ENCODE measurements around the gene CCDC83. TPM values are rescaled to one million over a fixed set of nuclear protein-coding genes. Genes with fewer than 3 reads are reported as not detected.

CCDC83 gene
- total RNA-seq = not detected

DNA sequence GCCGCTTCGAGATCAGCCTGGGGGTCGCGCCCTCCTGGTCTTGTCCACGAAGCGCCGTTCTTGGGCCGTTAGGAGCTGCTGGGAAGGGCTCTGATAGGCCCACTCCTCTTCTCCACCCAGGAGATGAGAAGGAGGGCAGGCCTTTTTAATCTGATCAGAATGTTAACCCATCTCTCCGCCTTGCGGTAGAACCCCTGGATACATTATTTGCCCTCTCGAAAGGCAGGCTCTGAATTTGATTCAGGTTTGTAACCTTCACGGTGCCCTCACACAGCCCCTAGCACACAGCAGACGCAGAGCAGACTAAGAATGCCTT is at the start of gene CCDC83:
TSS of gene CCDC83 (plus strand) at position 43 of the 316 bp plus-strand sequence. CDS start 9,741 bp downstream, outside the sequence.
- TF ChIP-seq POLR2A (IDR thresholded peaks at IDR 0.05) (no peak), POLR2AphosphoS5 (IDR thresholded peaks at IDR 0.05) (no peak)
- DNase-seq (no peak), ATAC-seq (ENCODE audit: low FRiP score in 2 of 2) (no peak)
- Histone ChIP-seq H3K9me3 (no peaks in the 10 kb centered on the region), H3K4me1 (peaks cover 4 to 10% (median 5%) of the 10 kb centered on the region in 4 donors), H3K27ac (peak within 1 kb of the TSS; percentile 84 to 92 (median 87)), H3K36me3 (no peaks in the 10 kb centered on the region), H3K27me3 (no peaks in the 10 kb centered on the region), H3K4me3 (peak within 1 kb of the TSS; percentile 23 to 57 (median 48))
- 41 to 59% methylated on average over 7 to 13 of the region's 13 CpGs for WGBS, 2 donors

DNA sequence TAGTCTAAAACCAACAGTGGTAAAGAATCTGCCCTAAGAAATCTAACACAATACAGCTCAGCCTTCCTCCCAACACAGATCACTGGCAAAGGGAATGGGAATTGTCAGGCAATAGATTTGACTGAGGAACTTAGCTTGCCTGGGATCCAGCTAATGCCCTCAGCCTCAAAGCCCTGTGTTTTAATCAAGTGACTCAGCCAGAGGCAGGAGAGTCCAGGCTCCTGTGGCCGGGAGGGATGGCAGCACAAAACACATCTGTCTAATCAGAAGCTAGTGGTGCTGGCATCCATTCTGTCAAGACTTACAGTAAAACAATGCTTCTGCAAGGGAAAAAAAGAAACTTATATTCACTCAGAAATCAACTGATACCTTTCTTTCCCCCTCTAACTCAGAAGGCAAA is 49.8 kb upstream of the CCDC83 start:
- no peaks in the 10 kb centered on the region for H3K9me3 ChIP-seq
- H3K27me3 ChIP-seq = no peaks in the 10 kb centered on the region
- WGBS, 2 donors = 53 to 67% methylated on average over 1 of the region's 1 CpG
- DNase-seq = no peak
- no peaks in the 10 kb centered on the region for H3K36me3 ChIP-seq
- H3K27ac ChIP-seq = no peak overlapping the region
- TF ChIP-seq, protein P1, sequence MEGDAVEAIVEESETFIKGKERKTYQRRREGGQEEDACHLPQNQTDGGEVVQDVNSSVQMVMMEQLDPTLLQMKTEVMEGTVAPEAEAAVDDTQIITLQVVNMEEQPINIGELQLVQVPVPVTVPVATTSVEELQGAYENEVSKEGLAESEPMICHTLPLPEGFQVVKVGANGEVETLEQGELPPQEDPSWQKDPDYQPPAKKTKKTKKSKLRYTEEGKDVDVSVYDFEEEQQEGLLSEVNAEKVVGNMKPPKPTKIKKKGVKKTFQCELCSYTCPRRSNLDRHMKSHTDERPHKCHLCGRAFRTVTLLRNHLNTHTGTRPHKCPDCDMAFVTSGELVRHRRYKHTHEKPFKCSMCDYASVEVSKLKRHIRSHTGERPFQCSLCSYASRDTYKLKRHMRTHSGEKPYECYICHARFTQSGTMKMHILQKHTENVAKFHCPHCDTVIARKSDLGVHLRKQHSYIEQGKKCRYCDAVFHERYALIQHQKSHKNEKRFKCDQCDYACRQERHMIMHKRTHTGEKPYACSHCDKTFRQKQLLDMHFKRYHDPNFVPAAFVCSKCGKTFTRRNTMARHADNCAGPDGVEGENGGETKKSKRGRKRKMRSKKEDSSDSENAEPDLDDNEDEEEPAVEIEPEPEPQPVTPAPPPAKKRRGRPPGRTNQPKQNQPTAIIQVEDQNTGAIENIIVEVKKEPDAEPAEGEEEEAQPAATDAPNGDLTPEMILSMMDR (IDR thresholded peaks at IDR 0.05) = no peak
- TF ChIP-seq POLR2A (IDR thresholded peaks at IDR 0.05) = no peak
- TF ChIP-seq POLR2AphosphoS5 (IDR thresholded peaks at IDR 0.05) = no peak
- TF ChIP-seq EP300 (IDR thresholded peaks at IDR 0.05) = no peak
- ATAC-seq (ENCODE audit: low FRiP score in 2 of 2) = no peak
- H3K4me3 ChIP-seq = no peak overlapping the region
- H3K4me1 ChIP-seq = peaks cover 5 to 9% (median 7%) of the 10 kb centered on the region in 4 donors

DNA sequence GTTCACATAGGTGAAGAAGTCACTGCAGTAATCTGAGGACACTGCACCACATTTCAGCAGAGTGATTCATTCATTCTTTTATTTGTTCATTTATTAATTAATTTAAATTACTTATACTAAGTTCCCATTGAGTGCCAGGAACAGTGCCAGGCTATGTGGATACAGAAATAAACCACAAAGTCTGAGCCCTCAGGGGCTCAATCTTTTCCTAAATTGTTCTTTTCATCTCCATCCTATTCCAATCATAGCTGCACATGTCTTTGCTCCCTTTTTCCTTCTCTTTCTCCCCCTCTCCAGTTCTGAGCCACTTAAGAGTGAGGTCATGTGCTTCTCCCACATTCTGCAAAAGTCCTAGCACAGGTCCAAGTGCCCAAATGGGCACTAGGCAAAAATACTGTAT is 49.2 kb upstream of the CCDC83 start:
- Histone ChIP-seq H3K27me3 (no peaks in the 10 kb centered on the region), H3K9me3 (no peaks in the 10 kb centered on the region)

DNA sequence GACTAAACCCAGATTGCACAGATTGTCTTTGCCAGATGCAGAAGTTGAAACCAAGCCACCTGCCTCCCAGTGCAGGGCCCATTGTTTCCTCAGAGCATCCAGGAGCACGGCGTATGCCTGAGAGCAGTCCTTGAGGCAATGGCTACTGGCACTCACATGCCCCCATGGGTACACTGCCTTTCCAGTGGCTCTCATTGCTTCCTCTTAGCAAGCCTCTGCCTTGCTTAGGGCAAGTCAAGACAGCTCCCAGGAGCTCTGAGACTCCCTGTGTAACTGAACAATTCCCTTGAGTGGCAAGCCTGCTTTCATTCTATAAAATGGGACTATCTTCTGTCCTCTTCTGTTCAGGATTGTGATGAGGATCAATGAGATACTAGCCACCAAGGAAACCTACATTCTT is 48.3 kb upstream of the CCDC83 start:
- 79 to 81% methylated on average over 2 of the region's 2 CpGs for WGBS, 2 donors
- Histone ChIP-seq H3K4me3 (no peak overlapping the region), H3K9me3 (no peaks in the 10 kb centered on the region), H3K4me1 (peaks cover 12 to 20% (median 16%) of the 10 kb centered on the region in 4 donors), H3K27me3 (no peaks in the 10 kb centered on the region), H3K27ac (no peak overlapping the region), H3K36me3 (no peaks in the 10 kb centered on the region)
- TF ChIP-seq, protein P1 (IDR thresholded peaks at IDR 0.05) = no peak
- TF ChIP-seq EP300 (IDR thresholded peaks at IDR 0.05) (no peak), POLR2A (IDR thresholded peaks at IDR 0.05) (no peak), POLR2AphosphoS5 (IDR thresholded peaks at IDR 0.05) (no peak)
- DNase-seq = no peak
- no peak for ATAC-seq (ENCODE audit: low FRiP score in 2 of 2)

More for the DNA sequence above, 49.2 kb upstream of the CCDC83 start:
- Histone ChIP-seq H3K36me3 (no peaks in the 10 kb centered on the region), H3K27ac (no peak overlapping the region), H3K4me1 (peaks cover 9 to 14% (median 12%) of the 10 kb centered on the region in 4 donors), H3K4me3 (no peak overlapping the region)
- TF ChIP-seq POLR2A (IDR thresholded peaks at IDR 0.05) (no peak), EP300 (IDR thresholded peaks at IDR 0.05) (no peak), POLR2AphosphoS5 (IDR thresholded peaks at IDR 0.05) (no peak)
- TF ChIP-seq, protein P1 (IDR thresholded peaks at IDR 0.05) = no peak
- DNase-seq (no peak), ATAC-seq (ENCODE audit: low FRiP score in 2 of 2) (no peak)

DNA sequence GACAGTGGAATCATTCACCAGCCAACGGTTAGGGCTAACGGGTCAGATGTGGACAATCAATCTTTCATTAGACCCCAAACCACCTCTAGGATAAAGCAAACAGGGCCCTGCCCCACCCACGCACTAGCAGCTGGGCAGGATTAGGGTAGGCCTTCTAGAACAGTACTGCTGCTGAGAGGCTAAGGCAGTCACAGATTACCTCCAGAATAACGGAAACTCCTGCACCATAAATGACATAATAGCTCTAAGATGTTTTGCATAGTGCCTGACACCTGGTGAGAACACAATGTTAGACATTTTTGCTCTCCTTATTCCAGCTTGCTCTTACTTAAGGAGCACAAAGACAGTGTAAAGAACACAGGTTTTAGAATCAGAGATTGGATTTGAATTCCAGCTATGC is 46.0 kb upstream of the CCDC83 start:
- Histone ChIP-seq H3K27ac (no peak overlapping the region), H3K27me3 (no peaks in the 10 kb centered on the region), H3K36me3 (no peaks in the 10 kb centered on the region), H3K4me1 (peaks cover 12 to 24% (median 18%) of the 10 kb centered on the region in 4 donors), H3K4me3 (peak overlapping the region in 1 of 4 donors; percentile 73), H3K9me3 (no peaks in the 10 kb centered on the region)
- DNase-seq (no peak), ATAC-seq (ENCODE audit: low FRiP score in 2 of 2) (no peak)
- 86 to 89% methylated on average over 3 to 4 of the region's 4 CpGs for WGBS, 2 donors
- no peak for TF ChIP-seq POLR2AphosphoS5 (IDR thresholded peaks at IDR 0.05)

DNA sequence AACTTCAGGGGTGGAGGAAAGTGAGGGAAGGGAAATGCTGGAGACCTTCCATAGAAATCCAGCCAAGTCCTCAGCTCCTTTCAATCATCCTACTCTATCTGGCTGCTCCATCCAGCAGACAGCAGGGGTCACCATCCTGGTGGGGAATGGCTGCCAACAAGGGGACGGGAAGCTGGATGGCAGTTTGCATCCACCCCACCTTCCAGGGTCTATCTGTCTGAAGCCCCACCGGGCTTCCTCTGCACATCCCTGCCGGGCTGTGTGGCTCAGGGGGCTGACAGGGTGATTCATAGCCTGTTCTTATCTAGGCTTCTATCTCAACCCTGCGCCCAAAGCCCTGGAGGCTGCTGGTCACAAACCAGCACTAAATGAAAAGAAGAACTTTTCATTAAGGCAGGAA is 45.3 kb upstream of the CCDC83 start:
- no peaks in the 10 kb centered on the region for H3K36me3 ChIP-seq
- no peaks in the 10 kb centered on the region for H3K9me3 ChIP-seq
- H3K27ac ChIP-seq = peak overlapping the region in 1 of 4 donors; percentile 55
- H3K27me3 ChIP-seq = no peaks in the 10 kb centered on the region
- peak overlapping the region in 3 of 4 donors; percentile 57 to 73 (median 72) for H3K4me3 ChIP-seq
- peaks cover 12 to 24% (median 18%) of the 10 kb centered on the region in 4 donors for H3K4me1 ChIP-seq
- ATAC-seq (ENCODE audit: low FRiP score in 2 of 2) = peak in 1 of 2 donors; percentile 44
- 20 to 21% methylated on average over 4 of the region's 4 CpGs for WGBS, 2 donors
- DNase-seq = peak in 1 of 2 donors; percentile 10
- TF ChIP-seq POLR2A (IDR thresholded peaks at IDR 0.05) (no peak), EP300 (IDR thresholded peaks at IDR 0.05) (no peak), POLR2AphosphoS5 (IDR thresholded peaks at IDR 0.05) (no peak)
- TF ChIP-seq, protein P1 (IDR thresholded peaks at IDR 0.05) = no peak
